Pancreas (tissue), 10 donors: ENCODE data around the gene VCP. TPM values are rescaled to one million over a fixed set of nuclear protein-coding genes. Genes with fewer than 3 reads are reported as not detected.
"Not testable (repeated sequence)": the region's sequence is repeated elsewhere in the genome, so short reads cannot be mapped to it uniquely, and the experiment has no call there.

Experiments used
- ATAC-seq, 4 donors: fragments of 200-7000 bp; cut with Tn5 transposase; one replicate each; pipeline versions ENCODE4 v1.8.0 to v1.9.1; 2020; ENCODE audit warnings: mild to moderate bottlenecking in 4 of 4, moderate library complexity in 4 of 4
- DNase-seq, 6 donors: peaks; one replicate each; pipeline ENCODE4 v3.0.0-alpha.2; 2020
- FAIRE-seq: peaks from 2 replicates; lab custom pipeline; 2012; peaks lifted over from hg19 to GRCh38; lab: Jason Lieb, UNC
- H3K27ac ChIP-seq, 4 donors: fragments of 200-600 bp; sonication (generic); 1 replicate in 3 of 4; 2 replicates in 1 of 4; pipeline versions ENCODE4 v1.5.0 to v1.8.0; 2020
- H3K27me3 ChIP-seq, 4 donors: fragments of 200-600 bp; one replicate each; pipeline ENCODE4 v1.8.0; 2021
- H3K36me3 ChIP-seq, 3 donors: fragments of 200-600 bp; sonication (generic) in 1 of 3; one replicate each; pipeline versions ENCODE4 v1.5.0 to v1.8.0; 2020 to 2021
- H3K4me1 ChIP-seq, 3 donors: fragments of 200-600 bp; one replicate each; pipeline ENCODE4 v1.8.0; 2021
- H3K4me3 ChIP-seq, 4 donors: fragments of 200-600 bp; sonication (generic) in 2 of 4; one replicate each; pipeline versions ENCODE4 v1.5.0 to v1.8.0; 2020 to 2021
- H3K9me3 ChIP-seq, 4 donors: fragments of 200-600 bp; one replicate each; pipeline ENCODE4 v1.8.0; 2021
- CTCF ChIP-seq, 4 donors: fragments of 200-600 bp; sonication (generic) in 3 of 4; IDR thresholded peaks; one replicate each; pipeline versions ENCODE4 v1.5.0 to v1.8.0; 2021; ENCODE audit warnings: antibody characterized with exemption in 4 of 4
- WGBS, 2 donors: extraction: QIAGEN DNeasy Blood & Tissue Kit; methylation state at CpG; one replicate each; pipeline ENCODE4 v1.1.7; 2013; 5-methylcytosine and 5-hydroxymethylcytosine counted together
- intact Hi-C, 3 donors: fragments of 100-400 bp; cut with DNase I; formaldehyde crosslinking; loops; one replicate each; pipeline versions ENCODE4 v1.11.1 to v1.14.2; 2022
- polyA plus RNA-seq, 2 donors: library from polyadenylated mRNA; stranded (reverse); fragments of 200-250 nt; gene quantifications; one replicate each; pipeline ENCODE4 v1.2.3, GENCODE V29; 2013
- total RNA-seq, 6 donors: library from RNA; stranded (reverse); fragmentation: NEBNext Ultra II Directional in 4 of 6; extraction: Animal tissue kit (Norgen Biotek cat#: 25700) in 4 of 6; gene quantifications; one replicate each; pipeline versions ENCODE4 v1.2.1 to v1.2.4, GENCODE V29; 2021 to 2023
- donor health status: healthy with polysubstance abuse.
- donor health status: DM: no; HTN: no; CAD: no; lungs with moderate emphysema.
- donor health status: DM: no; HTN: no; CAD: no.
- donor health status: control.
- donor health status: control.
- donor health status: Bipolar disorder and iron deficiency.
- donor health status: DM: yes; HTN: yes; CAD: no.
- donor health status: DM: no; HTN: no; CAD: no.
- donor health status: DM: no; HTN: no; CAD: no.
- donor health status: DM: yes; HTN: yes; CAD: no.

The VCP gene
- total and polyA plus RNA-seq, 8 donors: 32.5 to 104 (median 57.3) TPM

DNA sequence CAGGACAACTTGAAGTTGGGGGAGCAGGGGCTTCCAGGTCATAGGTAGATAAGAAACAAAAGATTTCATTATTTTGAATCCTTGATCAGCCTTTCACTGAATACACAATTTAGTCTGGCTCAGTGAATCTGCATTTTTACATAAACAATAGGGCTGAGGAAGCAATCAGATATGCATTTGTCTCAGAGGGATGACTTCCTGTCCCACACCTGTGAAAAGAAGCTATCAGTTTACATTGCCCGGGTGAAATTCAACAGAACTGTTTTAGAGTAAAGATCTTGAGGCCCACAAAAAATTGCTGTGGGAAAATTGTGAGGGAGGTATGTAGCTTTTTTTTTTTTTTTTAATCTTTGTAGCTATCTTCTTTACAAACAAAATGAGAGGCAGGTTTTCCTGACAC, 44.6 kb downstream of the VCP start:
- peaks cover 0 to 2% (median 0%) of the 10 kb centered on the region in 3 donors for H3K36me3 ChIP-seq
- FAIRE-seq (no peak), DNase-seq (no peak), ATAC-seq (no peak)
- no peak overlapping the region for H3K27ac ChIP-seq
- H3K4me3 ChIP-seq: no peak overlapping the region
- H3K9me3 ChIP-seq: no peaks in the 10 kb centered on the region
- TF ChIP-seq CTCF (IDR thresholded peaks at IDR 0.05): no peak
- intact Hi-C loops: no loop called here
- no peaks in the 10 kb centered on the region for H3K4me1 ChIP-seq
- no peaks in the 10 kb centered on the region for H3K27me3 ChIP-seq
- WGBS, 2 donors: 38 to 40% methylated on average over 1 of the region's 1 CpG

GRCh38 chr9:35027374-35027773, 45.1 kb downstream of the VCP start:
- WGBS, 2 donors: 60% methylated on average over 1 of the region's 1 CpG
- FAIRE-seq (no peak), DNase-seq (no peak), ATAC-seq (no peak)
- H3K36me3 ChIP-seq: no peaks in the 10 kb centered on the region
- no peak for TF ChIP-seq CTCF (IDR thresholded peaks at IDR 0.05)
- H3K4me3 ChIP-seq: no peak overlapping the region
- no peak overlapping the region for H3K27ac ChIP-seq
- no peaks in the 10 kb centered on the region for H3K27me3 ChIP-seq
- intact Hi-C loops: no loop called here
- no peaks in the 10 kb centered on the region for H3K4me1 ChIP-seq
- H3K9me3 ChIP-seq: no peaks in the 10 kb centered on the region

DNA sequence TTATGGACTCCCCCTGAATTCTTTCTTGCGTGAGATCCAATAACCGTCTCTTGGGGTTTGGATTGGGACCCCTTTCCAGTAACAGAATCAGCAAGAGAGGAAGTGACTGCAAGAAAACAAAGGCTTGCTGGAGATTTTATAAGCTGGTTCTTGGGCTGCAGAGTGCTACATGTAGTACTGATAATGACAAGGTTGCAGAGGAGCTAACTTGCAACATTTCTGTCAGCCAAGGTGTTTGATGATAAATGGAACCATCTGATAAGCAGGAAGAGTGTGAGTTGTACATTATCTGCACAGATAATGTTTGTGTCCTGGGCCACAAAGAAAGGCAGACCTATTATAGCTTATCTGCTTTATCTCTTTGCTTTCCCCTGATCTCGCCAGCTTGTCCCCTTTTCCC, 45.8 kb downstream of the VCP start:
- ATAC-seq (no peak), FAIRE-seq (no peak), DNase-seq (no peak)
- intact Hi-C loops: no loop called here
- peaks cover 0 to 3% (median 0%) of the 10 kb centered on the region in 3 donors for H3K36me3 ChIP-seq
- no peak for TF ChIP-seq CTCF (IDR thresholded peaks at IDR 0.05)
- no peaks in the 10 kb centered on the region for H3K27me3 ChIP-seq
- H3K4me3 ChIP-seq: no peak overlapping the region
- WGBS, 2 donors: 88 to 92% methylated on average over 3 of the region's 3 CpGs
- no peaks in the 10 kb centered on the region for H3K9me3 ChIP-seq
- no peaks in the 10 kb centered on the region for H3K4me1 ChIP-seq
- no peak overlapping the region for H3K27ac ChIP-seq

DNA sequence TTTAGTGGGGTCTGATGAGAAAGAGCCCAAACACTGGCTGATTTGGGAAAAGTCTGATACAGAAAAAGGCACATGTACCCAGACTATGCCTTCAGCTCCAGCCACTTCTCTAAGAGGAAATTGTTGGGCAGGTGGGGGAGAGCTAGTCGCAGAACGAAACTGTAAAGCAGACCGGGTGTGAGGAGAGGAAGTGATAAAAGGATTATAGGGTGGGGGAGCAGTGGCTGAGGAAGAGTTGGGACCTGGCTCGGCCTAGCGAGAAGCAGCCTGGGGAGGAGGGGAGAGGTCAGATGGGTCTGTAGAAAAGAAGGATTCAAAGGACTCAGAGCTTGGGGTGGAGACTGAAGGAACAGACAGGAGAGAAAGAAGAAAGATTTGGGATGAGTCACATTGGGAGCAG, 49.0 kb downstream of the VCP start:
- FAIRE-seq: not testable (repeated sequence)

DNA sequence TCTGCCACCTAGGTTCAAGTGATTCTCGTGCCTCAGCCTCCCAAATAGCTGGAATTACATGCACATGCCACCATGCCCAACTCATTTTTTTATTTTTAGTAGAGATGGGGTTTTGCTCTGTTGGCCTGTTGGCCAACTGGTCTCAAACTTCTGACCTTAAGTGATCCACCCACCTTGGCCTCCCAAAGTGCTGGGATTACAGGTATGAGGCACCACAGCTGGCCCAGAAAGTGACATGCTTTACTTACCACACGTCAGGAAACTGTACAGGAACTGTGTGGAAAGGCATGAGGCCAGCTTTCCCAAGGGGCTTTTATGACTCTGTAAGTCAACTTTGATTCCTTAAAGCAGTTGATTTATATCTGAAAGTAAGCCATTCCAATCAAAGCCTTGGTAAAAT, 57.9 kb downstream of the VCP start:
- Histone ChIP-seq H3K4me3 (no peak overlapping the region), H3K36me3 (peaks cover 5 to 39% (median 5%) of the 10 kb centered on the region in 3 donors), H3K9me3 (no peaks in the 10 kb centered on the region), H3K4me1 (no peaks in the 10 kb centered on the region), H3K27ac (no peak overlapping the region), H3K27me3 (no peaks in the 10 kb centered on the region)
- ATAC-seq: no peak
- 88 to 91% methylated on average over 2 of the region's 2 CpGs for WGBS, 2 donors
- DNase-seq: no peak
- FAIRE-seq: no peak
- intact Hi-C loops: no loop called here
- no peak for TF ChIP-seq CTCF (IDR thresholded peaks at IDR 0.05)

More for the DNA sequence above, 49.0 kb downstream of the VCP start:
- H3K27me3 ChIP-seq, H3K9me3 ChIP-seq, ATAC-seq, intact Hi-C loops, H3K4me1 ChIP-seq, H3K27ac ChIP-seq, H3K4me3 ChIP-seq, DNase-seq: not testable (repeated sequence)
- 79 to 87% methylated on average over 5 of the region's 5 CpGs for WGBS, 2 donors
- peaks cover 0 to 11% (median 0%) of the 10 kb centered on the region in 3 donors for H3K36me3 ChIP-seq
